Cardiac septum (tissue), 1 donor: Measurements from ENCODE around the gene GRK4. TPM values are rescaled to one million over a fixed set of nuclear protein-coding genes. Genes with fewer than 3 reads are reported as not detected.
A peak's percentile ranks its signal among the peaks of the same experiment; 100 is the strongest.

Experiments
- DNase-seq: peaks from one replicate; pipeline ENCODE4 v3.0.0-alpha.2; 2020; ENCODE audit warnings: low spot score
- intact Hi-C: fragments of 100-400 bp; cut with DNase I; formaldehyde crosslinking; loops from one replicate; pipeline ENCODE4 v1.14.0; 2022
- total RNA-seq: library from RNA; stranded (reverse); fragmentation: NEBNext Ultra II Directional; extraction: Animal tissue kit (Norgen Biotek cat#: 25700); gene quantifications from one replicate; pipeline ENCODE4 v1.2.1, GENCODE V29; 2021
- donor health status: DM: no; HTN: no; CAD: no.

The GRK4 gene
- total RNA-seq, 1 donor from 2014 or later, result 13.5 TPM

DNA sequence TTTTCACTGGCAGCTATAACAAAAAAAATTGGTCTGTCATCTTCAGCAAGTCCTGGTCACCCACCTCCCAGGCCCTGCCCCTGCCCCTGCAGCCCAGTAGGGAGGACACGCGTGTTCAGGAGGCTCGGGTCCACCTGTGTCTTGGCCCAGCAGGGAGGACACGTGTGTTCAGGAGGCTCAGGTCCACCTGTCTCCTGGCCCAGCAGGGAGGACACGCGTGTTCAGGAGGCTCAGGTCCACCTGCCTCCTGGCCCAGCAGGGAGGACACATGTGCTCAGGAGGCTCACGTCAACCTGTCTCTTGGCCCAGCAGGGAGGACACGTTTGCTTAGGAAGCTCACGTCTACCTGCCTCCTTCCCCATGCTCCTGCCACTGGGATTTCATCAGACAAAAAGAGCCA is 66.1 kb downstream of the GRK4 start:
- DNase-seq, result peak; percentile 22
- intact Hi-C loops, result no loop called here

DNA sequence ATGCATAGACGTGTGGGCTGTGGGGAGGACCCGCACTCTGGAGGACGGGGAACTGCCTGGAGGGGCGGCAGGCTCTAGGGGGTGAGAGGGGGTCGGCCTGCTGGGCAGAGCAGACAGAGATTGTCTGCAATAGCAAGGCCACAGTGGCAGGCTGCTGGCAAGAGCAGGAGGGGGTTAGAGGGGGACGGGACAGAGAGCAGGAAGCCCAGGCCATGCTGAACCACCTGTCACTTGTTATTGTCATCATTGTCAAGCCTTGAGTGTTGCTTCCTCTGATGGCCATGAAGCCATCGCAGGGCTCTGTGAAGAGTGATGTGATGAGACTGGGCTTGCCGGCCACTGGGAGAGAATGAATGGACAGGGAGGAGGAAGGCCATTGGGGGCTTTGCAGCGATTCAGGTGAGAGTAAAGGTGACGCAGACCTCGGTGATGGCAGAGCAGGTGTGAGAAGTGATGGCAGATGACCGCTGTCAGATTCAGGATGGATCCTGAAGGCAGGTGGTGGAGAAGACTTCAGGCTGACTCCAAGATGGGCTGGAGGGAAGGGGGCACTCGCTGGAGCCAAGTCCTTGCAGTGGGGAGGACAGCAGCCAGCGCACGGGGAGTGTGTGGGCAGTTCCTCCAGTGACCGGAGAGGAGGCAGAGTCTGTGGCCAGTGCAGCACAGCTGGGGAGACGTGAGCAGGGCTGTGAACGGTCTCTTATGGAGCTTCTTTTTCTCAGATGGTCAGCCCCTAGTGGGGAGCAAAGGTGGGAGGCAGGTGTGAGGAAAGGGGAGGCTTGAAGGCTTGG is 67.4 kb downstream of the GRK4 start:
- DNase-seq, result peak; percentile 54
- intact Hi-C loops, result no loop called here

DNA sequence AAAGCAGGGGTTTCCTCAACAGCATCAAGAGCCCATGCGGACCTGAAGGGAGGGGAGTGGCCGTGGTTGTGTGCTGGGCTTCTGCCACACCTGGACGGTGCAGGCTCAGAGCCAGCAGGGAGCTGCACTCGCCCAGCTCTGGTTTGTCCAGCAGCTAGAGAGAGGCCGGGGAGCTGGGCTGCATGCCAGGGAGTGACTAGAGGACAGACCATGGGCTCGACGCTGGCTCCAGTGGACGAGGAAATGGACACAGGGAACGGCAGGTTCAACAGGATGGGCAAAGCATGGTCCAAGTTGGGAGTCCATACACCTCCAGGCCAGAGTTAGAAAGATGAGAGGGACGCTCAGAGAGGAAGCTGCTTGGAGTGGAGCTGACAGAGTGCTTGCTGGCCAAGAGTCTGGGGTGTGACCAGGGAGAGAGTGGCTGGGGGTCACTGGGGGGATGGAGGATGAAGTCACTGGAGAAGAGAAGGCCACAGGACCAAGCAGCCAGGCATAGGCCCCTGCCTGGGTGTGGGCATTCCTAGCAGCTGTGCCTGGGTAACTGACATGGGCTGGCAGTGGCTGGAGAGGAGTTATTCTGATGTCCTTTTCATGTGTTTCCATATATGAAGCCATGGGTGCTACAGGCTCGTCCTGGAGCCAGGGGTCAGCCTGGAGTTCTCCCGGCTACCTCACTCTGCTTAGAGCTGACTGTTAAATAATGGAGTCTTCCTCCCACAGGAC is 68.1 kb downstream of the GRK4 start:
- peak; percentile 55 for DNase-seq
- intact Hi-C loops, result no loop called here

DNA sequence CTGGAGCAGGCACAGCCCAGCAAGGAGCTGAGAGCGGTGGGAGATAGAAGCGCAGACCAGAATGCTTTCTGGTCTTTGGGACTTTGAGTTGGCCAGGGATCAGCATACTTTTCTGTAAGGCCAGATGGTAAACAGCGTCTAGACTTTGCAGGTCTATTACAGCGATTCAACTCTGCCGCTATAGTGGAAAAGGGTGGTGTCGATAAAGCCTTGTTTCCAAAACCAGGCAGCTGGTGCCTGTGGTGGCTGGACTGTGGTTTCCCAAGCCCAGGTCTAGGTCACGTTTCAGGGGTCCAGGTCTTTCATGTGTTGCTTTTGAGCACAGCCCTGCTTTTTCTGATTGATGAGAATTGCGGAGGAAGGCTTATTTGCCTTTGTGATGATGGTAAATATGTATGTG is 70.9 kb downstream of the GRK4 start:
- intact Hi-C loops, result no loop called here
- DNase-seq, result peak; percentile 20

DNA sequence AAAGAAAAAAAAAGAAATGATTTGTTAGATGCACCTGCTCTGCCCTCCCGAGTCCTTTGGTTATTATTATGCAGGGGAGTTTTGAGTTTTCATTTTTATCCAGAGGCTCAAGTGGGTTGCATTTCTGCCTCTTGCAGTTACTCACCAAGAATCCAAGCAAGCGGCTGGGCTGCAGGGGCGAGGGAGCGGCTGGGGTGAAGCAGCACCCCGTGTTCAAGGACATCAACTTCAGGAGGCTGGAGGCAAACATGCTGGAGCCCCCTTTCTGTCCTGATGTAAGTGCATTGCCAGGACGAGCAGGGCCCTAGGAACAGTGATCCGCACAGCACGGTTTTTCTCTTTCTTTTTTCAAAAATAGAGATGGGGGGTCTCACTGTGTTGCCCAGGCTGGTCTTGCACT is 71.9 kb downstream of the GRK4 start:
- intact Hi-C loops, result loop anchor here (5.0 kb wide), 1 partner anchor 273 kb away; no protein-coding TSS in a partner anchor
- no peak for DNase-seq

DNA sequence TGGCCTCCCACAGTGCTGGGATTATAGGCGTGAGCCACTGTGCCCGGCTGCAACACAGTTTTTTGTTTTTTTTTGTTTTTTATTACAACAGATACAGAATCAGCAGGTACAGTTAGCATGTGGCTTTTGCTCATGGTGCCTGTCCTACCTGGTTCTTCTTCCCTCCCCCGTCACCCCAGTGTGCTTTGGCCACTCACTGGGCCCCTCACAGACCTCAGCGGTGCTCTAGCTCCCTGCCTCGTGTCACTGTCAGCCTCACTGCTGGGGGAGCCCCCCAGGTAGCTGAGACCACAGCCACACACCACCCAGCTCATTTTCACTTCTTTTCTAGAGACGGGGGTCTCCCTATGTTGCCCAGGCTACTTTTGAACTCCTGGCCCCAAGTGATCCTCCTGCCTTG is 72.3 kb downstream of the GRK4 start:
- intact Hi-C loops, result loop anchor here (5.0 kb wide), 1 partner anchor 273 kb away; no protein-coding TSS in a partner anchor
- no peak for DNase-seq

DNA sequence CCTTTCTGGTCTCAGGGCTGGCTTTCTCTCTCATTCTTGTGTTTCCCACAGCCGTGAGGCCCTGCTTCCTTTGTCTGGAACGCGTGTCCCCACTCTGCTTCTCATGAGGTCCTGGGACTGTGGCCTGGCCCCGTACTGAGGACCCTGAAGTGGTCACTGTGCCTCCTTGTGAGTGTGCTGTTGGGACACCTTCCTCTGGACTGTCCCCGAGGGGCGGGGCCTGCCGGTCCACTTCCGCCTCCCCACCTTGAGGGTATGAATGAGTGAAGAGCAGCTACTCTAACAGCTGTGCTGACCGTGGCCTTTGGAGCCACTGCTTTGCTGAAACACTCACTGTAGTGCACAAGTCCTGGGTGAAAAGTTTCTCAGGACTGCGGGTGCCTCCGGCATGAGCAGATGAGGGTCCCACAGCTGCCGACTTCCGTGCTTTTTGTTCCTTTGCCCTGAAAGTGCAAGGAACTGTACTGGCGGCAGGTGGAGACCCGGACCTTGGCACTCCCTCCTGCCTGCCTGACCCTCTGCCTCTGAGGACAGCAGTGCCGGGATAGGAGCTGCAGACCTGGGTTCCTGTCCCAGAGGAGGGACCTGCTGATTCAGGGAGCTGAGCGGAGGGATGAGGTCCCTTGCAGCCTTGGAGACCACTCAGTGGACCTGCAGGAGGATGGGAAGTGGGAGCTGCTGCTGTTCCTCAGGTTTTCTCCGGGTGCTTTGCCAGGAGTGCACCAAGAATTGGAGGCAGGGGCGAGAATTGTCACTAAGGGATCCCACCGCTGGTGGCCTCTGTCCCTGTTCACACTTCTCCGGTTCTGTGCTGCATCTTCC is 73.0 kb downstream of the GRK4 start:
- intact Hi-C loops, result loop anchor here (5.0 kb wide), 1 partner anchor 274 kb away; no protein-coding TSS in a partner anchor
- DNase-seq, result no peak

DNA sequence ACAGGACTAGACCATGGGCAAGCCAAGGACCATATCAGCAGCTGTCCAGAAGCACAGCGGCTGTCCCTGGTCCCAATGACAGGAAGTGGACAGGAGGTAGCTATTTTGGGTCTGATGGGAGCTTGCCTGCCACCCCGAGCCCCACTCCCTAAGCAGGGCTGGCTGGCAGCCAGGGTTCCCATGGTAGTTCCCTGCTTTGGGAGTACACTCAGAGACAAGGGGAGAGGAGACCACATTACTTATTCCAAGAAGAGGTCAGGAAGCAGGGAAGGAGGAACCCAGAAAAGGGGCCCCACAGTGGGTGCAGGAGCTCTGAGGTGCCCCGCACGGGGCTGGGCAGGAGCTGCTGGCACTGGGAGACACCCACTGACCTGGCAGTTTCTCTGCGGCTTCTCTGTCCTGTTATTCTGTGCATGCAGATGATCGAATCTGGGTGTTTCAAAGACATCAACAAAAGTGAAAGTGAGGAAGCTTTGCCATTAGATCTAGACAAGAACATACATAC is 74.6 kb downstream of the GRK4 start:
- intact Hi-C loops, result loop anchor here (5.0 kb wide), 1 partner anchor 276 kb away; no protein-coding TSS in a partner anchor
- DNase-seq, result peak; percentile 85

DNA sequence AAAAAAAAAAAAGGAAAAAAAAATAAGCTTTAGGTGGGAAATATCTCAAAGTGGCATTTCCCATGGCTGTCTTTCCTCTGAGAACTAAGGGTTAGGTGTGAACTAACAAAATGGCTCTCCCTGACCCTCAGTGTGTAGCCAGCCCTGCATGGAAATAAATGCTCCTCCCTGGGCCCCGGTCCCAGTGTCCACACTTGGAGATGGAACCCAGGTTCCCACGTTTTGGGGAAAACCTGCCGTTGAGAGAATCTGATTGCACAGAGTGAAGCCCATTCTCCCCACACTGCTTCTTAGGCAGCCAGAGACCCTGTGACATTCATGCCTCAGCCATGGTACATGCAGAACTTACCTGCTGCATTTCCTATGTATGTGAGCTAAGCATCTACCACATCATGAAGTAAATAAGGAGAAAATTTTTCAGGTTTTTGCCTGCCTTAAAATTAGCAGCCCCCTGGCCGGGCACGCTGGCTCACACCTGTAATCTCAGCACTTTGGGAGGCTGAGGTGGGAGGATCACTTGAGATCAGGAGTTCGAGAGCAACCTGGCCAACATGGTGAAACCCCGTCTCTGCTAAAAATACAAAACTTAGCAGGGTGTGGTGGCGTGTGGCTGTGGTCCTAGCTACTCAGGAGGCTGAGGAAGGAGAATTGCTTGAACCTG is 76.5 kb downstream of the GRK4 start:
- DNase-seq, result no peak
- intact Hi-C loops, result loop anchor here (5.0 kb wide), 1 partner anchor 278 kb away; no protein-coding TSS in a partner anchor

DNA sequence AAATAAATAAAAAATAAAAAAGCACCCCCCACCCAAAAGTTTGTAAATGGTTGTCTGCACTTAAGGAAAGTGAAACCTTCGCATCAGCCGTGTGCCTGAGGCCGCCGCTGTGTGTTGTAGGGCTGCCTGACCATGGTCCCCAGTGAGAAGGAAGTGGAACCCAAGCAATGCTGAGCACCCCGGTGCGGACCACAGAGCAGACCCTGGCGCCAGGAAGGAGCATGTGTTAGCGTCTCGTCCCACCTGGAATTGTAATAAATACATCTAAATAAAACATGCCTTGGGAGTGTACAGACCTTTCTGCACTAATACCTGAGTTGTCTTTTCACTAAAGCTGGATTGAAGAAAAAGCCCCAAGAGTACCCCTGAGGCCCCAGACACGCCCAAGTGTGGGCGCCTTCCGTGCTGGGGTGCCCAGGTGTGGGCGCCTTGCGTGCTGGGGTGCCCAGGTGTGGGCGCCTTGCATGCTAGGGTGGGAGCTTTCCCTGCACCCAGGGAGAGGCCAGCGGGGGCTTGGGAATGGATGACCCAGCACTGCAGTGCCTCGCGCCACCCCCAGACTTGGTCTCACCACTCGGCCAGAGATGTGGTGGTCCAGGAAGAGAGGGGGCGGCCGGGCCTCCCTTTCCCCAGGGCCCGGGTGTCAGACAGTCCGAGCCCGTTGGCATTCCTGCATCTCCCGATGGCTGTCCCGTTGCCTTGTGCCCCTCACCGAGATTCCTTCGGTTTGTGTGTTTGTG is 77.3 kb downstream of the GRK4 start:
- no peak for DNase-seq
- intact Hi-C loops, result no loop called here

DNA sequence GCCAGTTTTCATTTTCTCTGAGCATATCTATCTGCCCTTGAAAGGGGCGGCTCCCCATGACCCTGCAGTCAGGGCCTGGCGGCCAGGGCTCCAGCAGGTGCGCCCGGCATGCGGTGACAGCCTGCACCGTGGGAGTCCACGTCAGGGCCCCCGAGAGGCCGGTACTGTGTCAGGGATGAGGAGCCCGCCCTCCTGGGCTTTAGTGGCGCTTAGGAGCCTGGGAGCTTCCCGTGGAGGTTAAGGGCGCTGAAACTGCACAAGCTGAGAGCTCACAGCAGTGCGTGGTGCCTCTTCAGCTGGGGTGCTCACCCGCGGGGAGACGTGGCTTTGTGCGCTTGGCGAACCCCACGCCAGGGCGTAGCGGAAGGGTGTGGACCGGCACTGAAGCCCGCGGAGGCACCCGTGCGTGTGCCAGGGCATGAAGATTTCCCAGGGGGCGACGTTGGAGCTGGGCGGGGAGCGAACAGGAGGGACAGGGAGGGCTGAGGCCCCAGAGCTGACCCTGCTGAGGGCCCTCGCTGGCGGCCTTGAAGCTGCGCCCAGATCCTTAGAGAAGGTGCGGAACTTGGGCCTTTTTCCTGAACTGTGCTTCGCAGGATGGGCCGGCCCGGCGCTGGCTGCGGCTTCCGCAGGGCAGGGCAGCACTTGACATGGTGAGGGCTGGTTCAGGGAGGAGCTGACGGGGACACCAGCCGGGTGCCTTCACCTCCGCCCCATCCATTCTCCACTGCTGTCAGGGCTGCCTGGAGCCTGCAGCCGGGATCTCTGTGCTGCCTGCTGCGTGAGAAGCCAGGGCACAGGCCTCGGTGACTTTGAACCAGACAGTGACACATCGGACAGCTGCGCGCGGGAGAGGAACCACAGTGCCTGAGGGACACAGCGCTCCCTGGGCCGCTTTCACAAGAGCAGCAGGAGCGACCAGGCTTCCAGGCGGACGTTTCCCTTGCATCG is 78.1 kb downstream of the GRK4 start:
- peak; percentile 82 for DNase-seq
- intact Hi-C loops, result no loop called here

DNA sequence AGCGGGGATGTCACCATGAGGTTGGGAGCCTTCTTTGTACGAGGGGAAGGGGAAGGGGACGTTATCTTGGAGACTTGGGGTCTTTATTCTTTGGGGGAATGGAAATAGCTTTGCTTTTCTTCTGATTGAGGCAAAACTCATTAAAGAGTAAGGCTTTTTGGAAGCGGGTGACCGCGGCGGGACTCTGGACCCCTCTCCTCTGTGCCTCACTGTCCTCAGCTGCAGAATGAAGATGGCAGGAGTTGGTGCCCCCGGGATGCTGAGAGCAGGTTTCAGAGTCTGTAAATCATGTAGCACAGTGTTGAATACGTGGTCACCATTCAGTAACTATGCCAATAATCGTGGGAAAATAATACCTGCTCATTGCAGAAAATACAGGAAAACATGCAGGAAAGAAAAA is 78.9 kb downstream of the GRK4 start:
- intact Hi-C loops, result no loop called here

DNA sequence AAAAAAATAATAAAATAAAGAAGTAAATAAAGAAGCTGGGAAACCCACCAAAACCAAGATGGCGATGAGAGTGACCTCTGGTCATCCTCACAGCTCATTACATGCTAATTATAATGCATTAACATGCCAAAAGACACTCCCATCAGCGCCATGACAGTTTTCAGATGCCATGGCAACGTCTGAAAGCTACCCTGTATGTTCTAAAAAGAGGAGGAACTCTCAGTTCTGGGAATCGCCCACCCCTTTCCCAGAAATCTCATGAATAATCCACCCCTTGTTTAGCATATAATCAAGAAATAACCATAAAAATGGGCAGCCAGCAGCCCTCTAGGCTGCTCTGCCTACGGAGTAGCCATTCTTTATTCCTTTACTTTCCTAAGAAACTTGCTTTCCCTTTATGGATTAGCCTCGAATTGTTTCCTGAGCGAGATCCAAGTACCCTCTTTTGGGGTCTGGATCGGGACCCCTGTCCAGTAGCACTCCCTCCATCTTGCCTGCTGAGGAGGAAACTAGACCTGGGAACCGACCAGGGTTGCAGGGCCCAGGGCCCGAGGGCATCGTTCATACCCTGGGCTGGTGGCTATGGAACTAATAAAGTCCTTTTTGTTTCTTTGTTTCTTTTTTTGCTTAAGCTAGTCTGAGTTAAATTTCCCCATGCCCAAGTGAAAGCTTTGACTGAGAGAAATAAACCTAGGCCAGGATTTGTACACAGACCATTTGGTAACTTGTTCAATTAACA is 80.1 kb downstream of the GRK4 start:
- no peak for DNase-seq
- intact Hi-C loops, result no loop called here

More for the DNA sequence above, 78.9 kb downstream of the GRK4 start:
- DNase-seq, result no peak

DNA sequence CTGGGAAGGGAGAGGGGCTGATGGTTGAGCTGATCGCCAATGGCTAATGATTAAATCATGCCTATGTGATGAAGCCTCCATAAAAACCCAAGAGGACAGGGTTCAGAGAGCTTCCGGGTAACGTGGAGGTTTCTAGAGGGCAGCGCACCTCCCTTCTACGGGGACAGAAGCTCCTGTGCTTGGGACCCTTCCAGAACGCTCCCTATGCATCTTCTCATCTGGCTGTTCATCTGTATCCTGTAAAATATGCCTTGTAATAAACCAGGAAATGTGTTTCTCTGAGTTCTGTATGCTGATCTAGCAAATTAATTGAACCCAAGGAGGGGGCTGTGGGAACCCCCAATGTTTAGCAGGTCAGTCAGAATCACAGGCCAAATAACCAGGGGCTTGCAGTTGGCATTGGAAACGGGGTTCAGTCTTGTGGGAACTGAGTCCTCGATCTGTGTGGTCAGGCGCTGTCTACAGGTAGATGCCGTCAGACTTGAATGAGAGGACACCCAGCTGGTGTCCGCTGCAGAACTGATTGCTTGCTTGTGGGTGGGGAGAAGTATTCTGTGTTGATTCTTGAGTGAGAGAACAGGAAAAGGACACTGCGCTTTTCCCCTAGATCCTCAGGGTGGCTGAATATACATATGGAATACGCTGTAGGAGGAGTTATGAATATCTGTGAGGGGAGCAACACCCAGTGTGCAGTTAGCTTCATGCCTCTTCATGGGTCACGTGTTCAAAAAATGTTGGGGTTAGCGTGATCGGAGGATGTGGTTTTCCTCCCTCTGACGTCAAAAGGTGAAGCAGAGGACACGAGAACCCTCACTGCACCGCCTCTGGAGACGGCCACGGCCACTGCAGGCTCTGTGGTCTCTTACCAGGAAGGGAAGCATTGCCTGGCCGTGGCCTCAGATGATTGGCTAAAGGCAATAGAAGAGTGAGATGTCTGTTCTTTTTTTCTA is 81.8 kb downstream of the GRK4 start:
- peak; percentile 86 for DNase-seq
- intact Hi-C loops, result no loop called here

DNA sequence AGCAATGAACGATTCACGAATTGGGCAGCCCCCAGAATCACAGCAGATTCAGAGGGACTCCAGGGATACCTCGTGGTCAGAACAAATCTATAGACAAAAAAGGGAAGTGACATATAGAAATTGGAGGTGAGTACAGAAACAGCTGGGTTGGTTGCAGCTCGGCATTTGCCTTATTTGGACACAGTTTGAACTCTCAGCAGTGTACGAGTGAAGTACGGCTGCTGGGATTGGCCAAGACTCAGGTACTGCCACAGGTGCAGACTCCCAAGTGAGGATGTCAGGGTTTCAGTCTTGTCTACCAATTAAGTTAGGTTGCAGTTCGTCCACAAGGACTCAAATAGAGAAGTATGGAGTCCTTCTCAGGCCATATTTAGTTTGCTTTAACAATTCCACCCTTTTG is 82.8 kb downstream of the GRK4 start:
- intact Hi-C loops, result no loop called here

DNA sequence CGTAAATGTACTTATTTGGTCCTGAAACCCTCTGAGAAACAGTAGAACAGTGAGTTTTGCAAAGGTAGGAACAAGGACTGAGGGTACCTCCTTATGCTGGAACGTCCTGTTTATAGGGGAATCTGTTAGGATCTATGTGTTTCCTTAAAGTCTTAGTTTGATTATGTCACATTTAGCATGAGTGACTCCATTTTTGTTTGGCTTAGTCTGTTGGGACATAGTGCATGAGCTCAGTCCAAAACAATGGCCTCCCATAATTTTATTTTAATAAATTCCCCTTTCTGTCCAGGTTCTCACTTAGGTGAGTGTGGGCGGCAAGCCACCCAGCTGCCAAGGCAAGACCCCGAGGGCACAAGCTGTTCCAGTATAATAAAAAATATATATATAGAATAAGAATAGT is 83.3 kb downstream of the GRK4 start:
- intact Hi-C loops, result no loop called here
- no peak for DNase-seq

More for the DNA sequence above, 82.8 kb downstream of the GRK4 start:
- DNase-seq, result no peak
